LoVo (cell line): Measurements from ENCODE around the gene FBXW7.

Experiments used
- DNase-seq: peaks from one replicate; pipeline ENCODE4 v3.0.0-alpha.2; 2016; ENCODE audit warnings: low spot score

FBXW7 gene

DNA sequence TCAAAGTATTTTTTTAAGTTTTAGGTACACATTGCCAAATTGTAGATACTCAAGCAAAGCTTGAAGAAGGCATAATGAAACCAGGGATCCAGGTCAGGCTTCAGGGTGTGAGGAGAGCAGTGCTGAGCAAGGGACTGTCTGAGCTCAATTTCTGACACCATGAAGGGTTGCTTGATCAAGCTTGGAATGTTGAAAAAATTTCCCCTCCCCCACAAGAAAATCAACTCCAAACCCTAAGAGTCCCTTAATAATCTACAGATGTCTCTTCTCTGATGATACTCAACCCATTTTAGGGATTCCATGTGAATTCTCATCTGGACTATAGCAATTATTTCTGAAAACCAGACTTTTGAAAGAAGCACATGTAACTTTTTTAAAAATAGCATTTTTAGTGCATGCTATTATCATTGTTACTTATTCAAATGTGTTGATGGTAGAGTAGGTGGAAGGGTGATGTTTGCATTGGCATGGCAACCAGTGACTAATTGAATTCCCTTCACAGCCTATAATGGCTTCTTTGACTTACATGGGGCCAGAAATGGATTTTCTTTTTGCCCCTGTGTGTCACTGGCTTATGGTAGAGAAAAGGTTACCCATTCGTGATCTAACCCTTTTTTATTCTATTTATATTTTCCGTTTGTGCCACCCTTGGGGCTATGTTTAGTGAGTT is 252.0 kb downstream of the FBXW7 start:
- DNase-seq, result no peak

DNA sequence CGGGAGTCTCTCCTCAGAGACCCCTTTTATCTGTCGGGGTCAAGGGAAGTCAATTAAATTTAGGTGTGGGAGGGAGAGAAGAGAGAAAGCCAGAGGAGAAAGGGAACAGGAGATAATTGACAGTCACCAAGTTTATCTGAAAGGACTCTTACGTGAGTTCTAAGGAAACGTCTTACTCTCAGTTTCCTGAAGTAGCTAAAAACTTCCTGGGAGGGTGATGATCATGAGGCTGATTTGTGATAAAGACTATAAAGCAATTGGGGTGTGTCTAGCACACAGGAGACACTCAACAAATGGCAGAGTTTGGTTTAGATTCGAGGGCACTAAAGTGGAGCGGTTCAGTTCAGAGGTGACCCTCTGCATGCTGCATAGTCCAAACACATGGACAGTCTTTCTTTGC is 254.1 kb downstream of the FBXW7 start:
- DNase-seq, result no peak

GRCh38 chr4:152281211-152281610 is 254.7 kb downstream of the FBXW7 start:
- DNase-seq, result no peak

GRCh38 chr4:152279234-152279566 is 256.7 kb downstream of the FBXW7 start:
- no peak for DNase-seq

GRCh38 chr4:152278505-152279233 is 257.2 kb downstream of the FBXW7 start:
- DNase-seq, result no peak

DNA sequence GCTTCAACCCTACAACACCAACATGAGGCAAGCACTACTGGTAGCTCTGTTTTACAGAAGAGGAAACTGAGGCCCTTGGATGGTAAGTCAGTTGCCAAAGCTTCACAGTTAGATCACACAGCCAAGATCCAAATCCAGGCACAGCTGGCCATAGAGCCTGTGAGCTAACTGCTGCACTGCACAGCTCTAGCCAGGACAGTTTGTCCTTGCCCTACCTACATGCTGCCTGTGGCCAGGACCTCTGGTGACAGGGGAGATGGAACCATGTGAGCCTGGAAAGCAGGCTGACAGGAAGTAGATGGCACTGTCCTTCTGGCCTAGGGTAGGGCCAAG is 257.8 kb downstream of the FBXW7 start:
- no peak for DNase-seq

- no peak for DNase-seq
Observed at GRCh38 chr4:152277333-152277732, 258.6 kb downstream of the FBXW7 start.

GRCh38 chr4:152273343-152273742 is 262.5 kb downstream of the FBXW7 start:
- DNase-seq, result no peak
